Brain microvascular endothelial cell (primary cell): ENCODE results near the gene SMAD7.

Source experiments
- DNase-seq: peaks from one replicate; pipeline ENCODE4 v3.0.0-alpha.2; 2020
- H3K27ac ChIP-seq: fragments of 250-450 bp; sonication (Bioruptor Pico); 2 replicates; pipeline ENCODE4 v1.5.1; 2020; ENCODE audit warnings: mild to moderate bottlenecking, moderate library complexity
- H3K27me3 ChIP-seq: fragments of 250-450 bp; sonication (Bioruptor Pico); replicated peaks from 2 replicates; pipeline ENCODE4 v1.5.1; 2020; ENCODE audit warnings: mild to moderate bottlenecking
- H3K36me3 ChIP-seq: fragments of 250-450 bp; sonication (Bioruptor Pico); replicated peaks from 2 replicates; pipeline ENCODE4 v1.5.1; 2020; ENCODE audit warnings: mild to moderate bottlenecking
- H3K4me3 ChIP-seq: 2 replicates; pipeline ENCODE4 v1.5.1; 2011; ENCODE audit warnings: low read depth, mild to moderate bottlenecking, control low read depth, low read length, moderate library complexity
- in situ Hi-C: cut with HindIII; loops from 2 replicates; pipeline ENCODE4 v1.10.0; 2017; ENCODE audit warnings: low sequenced_read_pairs, low pct_ligation_motif_present
- TF ChIP-seq, protein P1 (sequence below): IDR thresholded peaks from 2 replicates; pipeline ENCODE4 v1.5.1; 2011; ENCODE audit warnings: low read depth, mild to moderate bottlenecking, moderate library complexity, low read length, control low read depth, inconsistent platforms; ENCODE audit errors: missing control alignments

SMAD7 gene

DNA sequence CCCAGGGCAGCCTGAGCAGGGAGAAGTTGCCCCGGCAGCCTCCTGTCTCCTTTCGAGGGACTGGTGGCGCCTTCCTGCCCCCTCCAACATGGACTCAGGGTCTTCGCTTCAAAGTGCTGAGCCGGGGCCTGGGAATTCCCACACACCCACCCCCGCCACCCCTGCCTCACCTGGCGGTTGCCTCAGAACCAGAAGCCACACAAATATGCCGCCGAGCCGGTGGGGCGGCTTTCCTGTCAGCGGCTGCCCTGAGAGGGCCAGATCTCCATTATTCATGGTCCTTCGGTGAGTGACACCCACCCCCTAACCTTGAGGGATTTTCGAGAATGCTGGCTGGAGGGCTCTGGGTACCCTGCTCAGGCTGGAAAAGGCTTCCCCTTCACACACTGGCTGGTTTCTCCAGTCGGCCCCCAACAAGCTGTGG is 71.7 kb downstream of the SMAD7 start:
- Histone ChIP-seq H3K27ac (no peak overlapping the region), H3K4me3 (no peak overlapping the region), H3K27me3 (no peaks in the 10 kb centered on the region), H3K36me3 (no peaks in the 10 kb centered on the region)
- TF ChIP-seq, protein P1, sequence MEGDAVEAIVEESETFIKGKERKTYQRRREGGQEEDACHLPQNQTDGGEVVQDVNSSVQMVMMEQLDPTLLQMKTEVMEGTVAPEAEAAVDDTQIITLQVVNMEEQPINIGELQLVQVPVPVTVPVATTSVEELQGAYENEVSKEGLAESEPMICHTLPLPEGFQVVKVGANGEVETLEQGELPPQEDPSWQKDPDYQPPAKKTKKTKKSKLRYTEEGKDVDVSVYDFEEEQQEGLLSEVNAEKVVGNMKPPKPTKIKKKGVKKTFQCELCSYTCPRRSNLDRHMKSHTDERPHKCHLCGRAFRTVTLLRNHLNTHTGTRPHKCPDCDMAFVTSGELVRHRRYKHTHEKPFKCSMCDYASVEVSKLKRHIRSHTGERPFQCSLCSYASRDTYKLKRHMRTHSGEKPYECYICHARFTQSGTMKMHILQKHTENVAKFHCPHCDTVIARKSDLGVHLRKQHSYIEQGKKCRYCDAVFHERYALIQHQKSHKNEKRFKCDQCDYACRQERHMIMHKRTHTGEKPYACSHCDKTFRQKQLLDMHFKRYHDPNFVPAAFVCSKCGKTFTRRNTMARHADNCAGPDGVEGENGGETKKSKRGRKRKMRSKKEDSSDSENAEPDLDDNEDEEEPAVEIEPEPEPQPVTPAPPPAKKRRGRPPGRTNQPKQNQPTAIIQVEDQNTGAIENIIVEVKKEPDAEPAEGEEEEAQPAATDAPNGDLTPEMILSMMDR: no peak
- in situ Hi-C loops: no loop called here
- DNase-seq: no peak

DNA sequence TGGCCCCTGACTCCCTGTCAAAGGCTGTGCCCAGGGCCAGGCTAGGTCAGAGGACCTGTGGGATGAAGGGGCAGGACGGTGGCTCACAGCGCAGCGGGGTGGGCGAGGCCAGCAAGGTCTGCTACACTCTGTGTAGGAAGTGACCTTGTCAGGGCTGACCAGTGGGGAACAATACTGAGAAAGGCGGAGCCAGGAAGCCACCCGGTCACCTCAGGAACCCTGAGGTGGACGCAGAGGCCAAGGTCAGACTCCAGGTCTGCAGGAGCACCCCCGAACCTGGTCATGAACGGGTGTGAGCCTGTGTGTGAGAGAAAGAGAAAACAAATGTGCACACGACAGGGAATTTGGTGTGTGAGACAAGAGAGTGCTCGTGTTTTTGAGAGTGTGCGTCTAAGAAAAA is 72.3 kb downstream of the SMAD7 start:
- no peak overlapping the region for H3K27ac ChIP-seq
- in situ Hi-C loops: no loop called here
- TF ChIP-seq, protein P1: no peak
- no peaks in the 10 kb centered on the region for H3K36me3 ChIP-seq
- no peak overlapping the region for H3K4me3 ChIP-seq
- DNase-seq: no peak
- no peaks in the 10 kb centered on the region for H3K27me3 ChIP-seq

DNA sequence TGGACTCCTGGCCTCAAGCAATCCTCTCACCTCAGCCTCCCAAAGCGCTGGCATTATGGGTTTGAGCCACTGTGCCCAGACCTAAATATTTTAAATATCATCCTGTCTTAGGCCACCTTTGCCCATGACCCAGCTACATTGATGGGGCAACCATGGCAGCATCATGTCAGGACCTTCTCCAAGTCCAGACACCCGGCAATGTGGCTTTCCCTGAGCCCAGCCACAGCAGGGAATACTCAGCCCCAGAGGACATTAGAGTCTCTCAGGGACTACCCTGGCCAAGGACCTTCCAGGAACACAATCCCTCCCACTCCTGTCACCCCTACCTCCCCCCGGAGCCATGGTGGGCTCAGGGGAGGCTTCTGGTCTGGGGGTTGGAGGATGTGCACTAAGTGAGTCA is 72.8 kb downstream of the SMAD7 start:
- Histone ChIP-seq H3K27me3 (no peaks in the 10 kb centered on the region), H3K4me3 (no peak overlapping the region), H3K27ac (no peak overlapping the region), H3K36me3 (no peaks in the 10 kb centered on the region)
- in situ Hi-C loops: no loop called here
- TF ChIP-seq, protein P1: no peak
- no peak for DNase-seq

DNA sequence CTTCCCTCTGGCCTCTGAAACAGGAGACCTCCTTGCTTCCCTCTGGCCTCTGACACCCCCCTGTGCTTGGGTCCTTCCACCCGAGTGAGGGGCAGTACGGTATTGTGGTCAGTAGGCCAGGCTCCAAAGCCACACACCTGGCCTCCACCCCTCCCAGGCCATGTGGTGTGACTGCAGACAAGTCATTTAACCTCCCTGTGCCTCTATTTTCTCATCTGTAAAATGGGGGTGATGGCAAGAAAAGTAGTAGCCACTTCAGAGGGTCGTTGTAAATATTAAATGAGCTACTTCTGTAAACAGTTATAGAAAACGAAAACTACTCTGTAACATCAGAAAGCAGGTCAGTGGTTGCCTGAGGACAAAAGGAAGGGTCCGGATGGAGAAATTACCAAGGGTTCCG is 74.2 kb downstream of the SMAD7 start:
- H3K36me3 ChIP-seq: no peaks in the 10 kb centered on the region
- no peak overlapping the region for H3K4me3 ChIP-seq
- H3K27me3 ChIP-seq: no peaks in the 10 kb centered on the region
- no peak overlapping the region for H3K27ac ChIP-seq
- no peak for DNase-seq
- in situ Hi-C loops: no loop called here
- TF ChIP-seq, protein P1: no peak

DNA sequence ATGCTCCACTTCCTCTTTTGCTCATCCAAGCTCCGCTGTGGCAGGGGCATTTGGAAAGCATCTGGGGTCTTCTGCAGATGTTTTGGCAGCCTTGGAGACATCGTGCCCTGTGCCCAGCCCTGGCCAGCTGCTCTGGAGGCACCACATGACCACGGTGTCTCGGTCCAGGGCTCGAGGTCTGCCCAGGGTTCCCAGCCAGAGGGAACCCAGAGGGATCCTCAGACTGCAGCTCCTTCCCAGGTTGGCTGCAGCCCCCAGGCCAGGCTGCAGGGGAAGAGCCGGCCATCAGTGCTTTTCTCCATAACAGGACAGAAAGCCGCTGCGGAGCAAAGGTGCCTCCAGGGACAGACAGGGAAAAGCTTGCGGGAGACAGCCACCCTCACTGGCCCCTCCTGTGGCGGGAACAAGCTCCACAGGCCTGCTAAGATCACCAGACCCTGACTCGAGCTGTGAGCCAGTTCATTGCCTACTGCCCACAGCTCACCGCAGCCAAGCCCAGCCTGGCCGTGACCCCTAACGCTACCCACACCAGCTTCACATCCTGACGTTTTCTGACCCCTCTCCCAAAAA is 74.7 kb downstream of the SMAD7 start:
- Histone ChIP-seq H3K27me3 (no peaks in the 10 kb centered on the region), H3K4me3 (no peak overlapping the region), H3K27ac (no peak overlapping the region), H3K36me3 (no peaks in the 10 kb centered on the region)
- in situ Hi-C loops: no loop called here
- DNase-seq: no peak
- TF ChIP-seq, protein P1: peak; percentile 44

DNA sequence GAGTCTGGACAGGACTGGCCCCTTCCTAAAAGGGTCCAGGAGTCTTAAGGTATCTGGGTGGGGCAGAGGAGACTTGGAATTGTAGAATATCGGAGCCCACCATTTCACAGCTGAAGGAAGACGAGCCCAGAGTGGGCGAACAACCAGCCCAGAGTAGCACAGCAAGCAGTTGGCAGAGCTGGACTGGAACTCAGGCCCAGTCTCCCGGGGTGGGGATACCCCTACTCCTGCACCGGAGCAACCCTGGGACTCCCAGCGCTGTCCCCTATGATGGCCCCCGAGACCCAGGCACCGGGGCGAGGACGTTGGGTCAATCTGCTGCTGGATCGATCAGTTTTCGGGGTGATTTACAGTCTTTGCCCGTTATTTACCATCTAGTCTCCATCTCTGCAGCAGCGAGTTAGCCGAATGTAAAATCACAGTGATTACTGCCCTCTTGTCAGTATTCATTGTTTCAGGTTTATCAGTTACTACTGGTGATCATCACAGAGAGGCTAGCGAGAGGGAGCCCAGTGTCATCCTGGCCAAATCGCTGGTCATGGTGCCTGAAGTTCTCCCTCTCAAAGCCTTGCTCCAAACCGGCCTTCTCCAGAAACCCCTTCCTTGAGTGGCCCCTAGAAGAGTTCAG is 75.3 kb downstream of the SMAD7 start:
- H3K36me3 ChIP-seq: no peaks in the 10 kb centered on the region
- no peak overlapping the region for H3K27ac ChIP-seq
- H3K4me3 ChIP-seq: no peak overlapping the region
- in situ Hi-C loops: no loop called here
- TF ChIP-seq, protein P1: no peak
- H3K27me3 ChIP-seq: no peaks in the 10 kb centered on the region
- no peak for DNase-seq
